ENCODE measurements around the gene ZNF385A. TPM values are rescaled to one million over a fixed set of nuclear protein-coding genes. Genes with fewer than 3 reads are reported as not detected.

ZNF385A gene
- total and polyA plus RNA-seq, 9 of the 15 experiments (the other 6 are each of a cell fraction or from before 2014, with no cell fraction given), result 1.0 to 111 (median 7.7) TPM

- no peak for TF ChIP-seq ID3 (CRISPR knock-in tag; IDR thresholded peaks at IDR 0.05)
- no peak for TF ChIP-seq ID3 (tag; IDR thresholded peaks at IDR 0.05)
- TF ChIP-seq FOXP1 (CRISPR knock-in tag; IDR thresholded peaks at IDR 0.05), result peak; percentile 47; the same call in 1 of the 2 replicates
- TF ChIP-seq ZNF449 (CRISPR knock-in tag; IDR thresholded peaks at IDR 0.05), result no peak
- TF ChIP-seq NFE2 (IDR thresholded peaks at IDR 0.05; ENCODE audit: low read depth), result no peak
- no peak for TF ChIP-seq THAP7 (CRISPR knock-in tag; IDR thresholded peaks at IDR 0.05)
- TF ChIP-seq ZNF586 (CRISPR knock-in tag; conservative IDR thresholded peaks at IDR 0.05), result no peak
- TF ChIP-seq RAD51 (IDR thresholded peaks at IDR 0.05; ENCODE audit: borderline replicate concordance, low read depth), result no peak
- TF ChIP-seq DACH1 (IDR thresholded peaks at IDR 0.05; ENCODE audit: partially characterized antibody), result peak; percentile 33
- TF ChIP-seq ZNF407 (IDR thresholded peaks at IDR 0.05; ENCODE audit: low read depth), result no peak
- TF ChIP-seq ZC3H4 (CRISPR knock-in tag; IDR thresholded peaks at IDR 0.05; ENCODE audit: borderline replicate concordance), result no peak
- TF ChIP-seq USF1 (CRISPR knock-in tag; IDR thresholded peaks at IDR 0.05), result no peak
- no peak for TF ChIP-seq TCF15 (CRISPR knock-in tag; IDR thresholded peaks at IDR 0.05)
- TF ChIP-seq SRSF9 (IDR thresholded peaks at IDR 0.05; ENCODE audit: borderline replicate concordance, low read depth, low read length), result no peak
- TF ChIP-seq MAFK (IDR thresholded peaks at IDR 0.05; ENCODE audit: low read length), result no peak
- no peak for TF ChIP-seq MTF1 (CRISPR knock-in tag; IDR thresholded peaks at IDR 0.05; ENCODE audit: borderline replicate concordance)
Measured at GRCh38 chr12:54379398-54380201, 4.9 kb downstream of the ZNF385A start (continued).
